GM18505 (cell line): Measurements from ENCODE around the gene TPGS1.

Experiments
- ATAC-seq: cut with Tn5 transposase; IDR thresholded peaks from one replicate; pipeline ENCODE4 v1.9.1; 2021; ENCODE audit not compliant: unreplicated experiment
- POLR2A ChIP-seq: IDR thresholded peaks from 4 replicates; pipeline ENCODE4 v1.6.1; 2011; ENCODE audit warnings: borderline replicate concordance; ENCODE audit not compliant: insufficient read depth, insufficient read length; ENCODE audit errors: extremely low read depth

Gene TPGS1

DNA sequence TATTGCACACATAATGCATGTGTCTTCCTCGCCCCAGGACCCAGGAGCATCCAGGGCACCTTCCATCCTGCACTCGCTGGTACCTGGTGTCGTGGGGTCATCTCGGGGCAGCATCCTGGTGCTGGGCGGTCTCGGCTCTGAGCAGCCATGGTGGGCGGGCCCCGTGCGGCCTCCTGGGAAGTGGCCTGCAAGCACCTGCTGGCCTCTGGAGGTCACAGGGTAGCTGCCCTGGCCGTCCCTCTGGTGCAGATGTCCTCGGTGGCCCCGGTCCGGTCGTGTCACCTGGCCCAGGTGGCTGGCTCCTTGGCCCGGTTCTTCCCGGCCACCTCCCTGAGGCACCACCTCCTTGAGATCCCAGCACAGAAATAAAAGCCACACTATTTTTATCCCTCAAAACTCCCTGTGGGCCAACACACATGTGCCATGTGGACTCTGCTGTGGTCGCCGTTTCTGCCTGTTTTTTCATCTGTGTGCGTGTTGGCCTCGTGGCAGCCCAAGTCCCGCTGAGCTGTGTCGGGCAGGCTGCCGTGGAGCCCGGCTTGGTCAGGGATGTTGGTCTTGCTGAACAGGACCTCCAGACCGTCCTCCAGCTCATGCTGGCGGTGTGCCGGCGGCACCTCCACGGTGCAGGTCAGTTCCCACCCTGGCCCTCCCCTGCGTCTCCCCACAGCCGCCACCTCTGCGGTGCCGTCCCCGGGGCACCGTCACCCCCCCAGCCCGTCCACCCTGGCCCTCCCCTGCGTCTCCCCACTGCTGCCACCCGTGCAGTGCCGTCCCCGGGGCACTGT is 31.5 kb downstream of the TPGS1 start:
- no peak for TF ChIP-seq POLR2A
- ATAC-seq, result no peak

DNA sequence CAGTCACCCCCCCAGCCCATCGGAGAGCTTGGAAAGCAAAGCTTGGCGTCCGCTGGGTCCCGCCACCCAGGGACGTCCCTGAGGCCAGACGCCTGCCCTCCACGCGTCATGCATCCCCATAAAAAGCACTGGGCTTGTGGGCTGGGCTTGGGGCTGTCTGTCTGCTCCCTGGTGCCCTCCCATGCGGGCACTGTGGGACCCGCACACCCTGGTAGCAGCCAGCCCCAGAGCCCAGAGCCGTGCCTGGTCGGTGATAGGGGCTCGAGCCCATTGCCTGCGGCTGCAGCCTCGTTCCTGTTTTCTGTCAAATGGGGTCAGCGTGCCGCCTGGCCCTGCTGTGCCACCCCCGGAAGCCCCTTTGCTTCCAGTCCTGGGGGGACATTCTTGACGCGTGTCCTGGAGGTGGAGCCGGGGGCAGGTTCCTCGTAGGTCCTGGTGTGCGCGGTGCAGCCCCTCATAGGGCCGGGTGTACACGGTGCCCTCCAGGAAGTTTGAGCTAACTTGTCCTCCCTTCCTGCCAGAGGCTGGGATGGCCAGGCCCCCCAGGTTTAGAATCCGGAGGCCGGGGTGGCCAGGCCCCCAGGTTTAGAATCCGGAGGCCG is 32.2 kb downstream of the TPGS1 start:
- TF ChIP-seq POLR2A, result no peak
- ATAC-seq, result no peak

DNA sequence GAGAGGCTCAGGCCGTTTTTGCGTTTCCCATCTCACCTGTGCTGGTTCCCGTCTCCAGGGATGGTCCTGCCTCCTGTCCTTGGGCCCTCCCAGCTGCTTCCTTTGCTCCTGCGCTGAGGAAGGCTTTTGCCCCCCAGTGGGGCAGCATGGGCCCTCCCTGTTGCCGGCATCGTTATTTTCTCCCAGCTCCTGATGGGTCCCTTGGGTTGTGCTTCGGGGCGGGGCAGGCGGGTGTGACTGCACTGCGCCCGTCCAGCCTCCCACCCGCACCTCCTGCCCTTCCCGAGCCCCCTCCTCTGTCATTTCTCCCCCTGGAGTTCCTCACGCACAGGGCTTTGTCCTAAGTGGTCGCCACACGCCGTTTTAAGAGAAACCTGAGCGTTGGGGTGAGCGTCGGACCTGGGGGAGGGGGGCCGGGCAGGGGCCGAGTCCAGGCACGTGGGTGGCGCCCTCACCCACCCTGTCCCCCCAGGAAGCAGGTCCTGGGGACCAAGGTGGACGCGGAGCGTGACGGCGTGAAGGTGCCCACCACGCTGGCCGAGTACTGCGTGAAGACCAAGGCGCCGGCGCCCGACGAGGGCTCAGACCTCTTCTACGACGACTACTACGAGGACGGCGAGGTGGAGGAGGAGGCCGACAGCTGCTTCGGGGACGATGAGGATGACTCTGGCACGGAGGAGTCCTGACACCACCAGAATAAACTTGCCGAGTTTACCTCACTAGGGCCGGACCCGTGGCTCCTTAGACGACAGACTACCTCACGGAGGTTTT is 33.8 kb downstream of the TPGS1 start:
- ATAC-seq, result no peak
- no peak for TF ChIP-seq POLR2A

DNA sequence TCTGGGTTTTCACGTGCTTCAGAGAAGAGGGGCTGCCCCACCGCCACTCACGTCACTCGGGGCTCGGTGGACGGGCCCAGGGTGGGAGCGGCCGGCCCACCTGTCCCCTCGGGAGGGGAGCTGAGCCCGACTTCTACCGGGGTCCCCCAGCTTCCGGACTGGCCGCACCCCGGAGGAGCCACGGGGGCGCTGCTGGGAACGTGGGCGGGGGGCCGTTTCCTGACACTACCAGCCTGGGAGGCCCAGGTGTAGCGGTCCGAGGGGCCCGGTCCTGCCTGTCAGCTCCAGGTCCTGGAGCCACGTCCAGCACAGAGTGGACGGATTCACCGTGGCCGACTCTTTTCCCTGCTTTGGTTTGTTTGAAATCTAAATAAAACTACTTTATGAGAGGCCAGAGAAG is 34.4 kb downstream of the TPGS1 start:
- no peak for ATAC-seq
- no peak for TF ChIP-seq POLR2A

DNA sequence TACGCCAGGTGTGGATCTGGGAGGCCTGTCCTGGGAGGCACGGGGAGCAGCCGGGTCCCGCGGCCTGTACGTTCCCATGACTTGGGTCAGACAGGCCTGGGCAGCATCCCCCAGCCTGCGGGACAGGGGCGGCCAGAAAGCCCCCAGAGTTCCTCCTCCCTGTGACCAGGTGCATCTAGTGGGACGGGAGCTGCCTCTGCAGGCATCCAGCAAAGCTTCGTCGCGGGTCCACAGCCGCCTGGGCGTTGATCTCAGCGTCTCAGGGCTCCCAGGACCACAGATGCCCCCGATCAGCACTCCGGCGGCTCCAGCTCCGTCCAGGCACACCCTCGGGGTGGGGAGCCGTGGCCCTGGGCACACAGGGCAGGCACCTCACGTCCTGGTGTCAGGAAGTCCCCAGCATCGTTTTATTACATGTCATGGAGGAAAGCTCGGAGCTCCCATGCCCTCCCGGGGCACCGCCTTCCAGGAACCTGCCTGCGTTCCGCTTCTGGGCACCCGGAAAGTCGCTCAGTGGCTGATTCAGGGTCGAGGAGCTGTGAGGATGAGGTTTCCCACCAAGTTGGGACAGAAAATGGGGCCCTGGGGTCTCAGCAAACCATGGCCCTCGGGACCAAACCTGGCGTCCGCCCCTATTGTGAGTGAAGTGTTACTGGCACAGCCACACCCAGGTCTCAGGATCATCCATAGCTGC is 35.0 kb downstream of the TPGS1 start:
- no peak for ATAC-seq
- no peak for TF ChIP-seq POLR2A

DNA sequence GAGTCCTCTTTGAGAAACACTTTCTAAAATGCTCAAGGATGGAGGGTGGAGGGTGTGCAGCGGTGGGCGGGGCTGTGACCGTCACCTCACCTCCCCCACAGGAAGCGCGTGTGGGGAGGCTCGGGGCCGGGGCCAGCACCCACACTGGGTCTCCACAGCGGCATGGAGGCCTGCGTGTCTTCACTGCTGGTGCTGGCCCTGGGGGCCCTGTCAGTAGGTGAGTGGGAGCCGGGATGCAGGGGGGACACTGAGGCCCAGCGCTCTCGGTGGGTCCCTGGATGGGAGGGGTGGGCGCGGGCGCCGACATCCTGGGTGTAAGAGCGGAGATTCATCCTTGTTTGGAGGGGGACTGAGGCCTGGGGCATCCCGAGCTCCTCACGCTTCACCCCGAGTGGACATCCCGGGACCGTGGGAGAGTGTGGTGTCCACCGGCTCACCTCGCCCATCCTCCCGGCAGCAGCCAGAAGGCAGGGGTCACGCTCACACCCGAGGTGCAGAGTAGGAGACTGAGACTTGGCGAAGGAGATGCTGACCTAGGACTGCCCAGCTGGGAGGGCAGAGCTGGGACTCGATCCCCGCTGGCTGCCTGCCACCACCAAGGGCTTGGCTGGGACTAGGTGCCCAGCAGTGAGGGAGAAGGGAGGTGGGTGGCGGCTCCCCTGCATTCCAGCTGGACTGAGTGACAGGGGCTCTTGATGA is 36.8 kb downstream of the TPGS1 start, which contains the start of gene GZMM:
GZMM (plus strand) TSS at position 144 of the 699 bp plus-strand sequence; CDS start at position 163, 19 bp downstream.
- no peak for TF ChIP-seq POLR2A
- ATAC-seq, result no peak

DNA sequence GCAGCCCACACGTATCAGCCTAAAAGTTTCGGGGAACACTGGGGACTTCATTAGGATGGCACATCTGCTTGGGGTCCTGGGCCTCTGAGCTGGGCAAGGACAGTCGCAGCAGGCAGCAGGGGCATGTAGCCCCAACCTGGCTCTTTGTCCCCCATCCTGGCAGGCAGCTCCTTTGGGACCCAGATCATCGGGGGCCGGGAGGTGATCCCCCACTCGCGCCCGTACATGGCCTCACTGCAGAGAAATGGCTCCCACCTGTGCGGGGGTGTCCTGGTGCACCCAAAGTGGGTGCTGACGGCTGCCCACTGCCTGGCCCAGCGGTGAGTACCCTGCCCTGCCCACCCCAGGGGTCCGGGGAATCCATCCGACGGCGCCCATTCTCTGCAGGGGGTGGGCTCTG is 39.8 kb downstream of the TPGS1 start:
- no peak for ATAC-seq
- no peak for TF ChIP-seq POLR2A

GRCh38 chr19:547836-548720 is 40.8 kb downstream of the TPGS1 start:
- TF ChIP-seq POLR2A, result no peak
- ATAC-seq, result no peak

DNA sequence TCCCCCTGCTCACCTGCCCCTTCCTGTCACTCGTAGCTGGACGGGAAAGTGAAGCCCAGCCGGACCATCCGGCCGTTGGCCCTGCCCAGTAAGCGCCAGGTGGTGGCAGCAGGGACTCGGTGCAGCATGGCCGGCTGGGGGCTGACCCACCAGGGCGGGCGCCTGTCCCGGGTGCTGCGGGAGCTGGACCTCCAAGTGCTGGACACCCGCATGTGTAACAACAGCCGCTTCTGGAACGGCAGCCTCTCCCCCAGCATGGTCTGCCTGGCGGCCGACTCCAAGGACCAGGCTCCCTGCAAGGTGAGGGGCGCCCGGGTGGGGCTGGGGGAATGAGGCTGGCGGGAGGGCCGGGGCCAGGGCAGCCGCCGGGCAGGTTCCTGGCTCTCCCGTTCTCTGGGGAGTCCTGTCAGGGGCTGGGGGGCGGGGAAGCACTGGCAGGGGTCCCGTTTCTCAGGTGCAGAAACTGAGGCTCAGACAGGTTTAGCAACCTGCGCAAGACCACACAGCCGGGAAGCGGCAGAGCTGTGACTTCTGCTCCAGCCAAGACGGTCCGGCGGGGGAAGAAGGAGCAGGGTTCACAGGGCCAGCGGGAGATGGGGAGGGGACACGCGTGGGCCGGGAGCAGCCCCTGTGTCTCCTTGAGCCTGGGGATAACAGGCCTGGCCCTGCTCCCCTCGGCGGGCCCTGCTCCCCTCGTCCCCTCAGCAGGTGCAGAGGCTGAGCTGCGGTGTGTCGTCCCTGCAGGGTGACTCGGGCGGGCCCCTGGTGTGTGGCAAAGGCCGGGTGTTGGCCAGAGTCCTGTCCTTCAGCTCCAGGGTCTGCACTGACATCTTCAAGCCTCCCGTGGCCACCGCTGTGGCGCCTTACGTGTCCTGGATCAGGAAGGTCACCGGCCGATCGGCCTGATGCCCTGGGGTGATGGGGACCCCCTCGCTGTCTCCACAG is 41.9 kb downstream of the TPGS1 start:
- ATAC-seq, result no peak
- no peak for TF ChIP-seq POLR2A

GRCh38 chr19:554817-555216 is 47.5 kb downstream of the TPGS1 start:
- ATAC-seq, result no peak
- TF ChIP-seq POLR2A, result no peak

- TF ChIP-seq POLR2A, result no peak
- no peak for ATAC-seq
Observed at GRCh38 chr19:555474-555808, 48.1 kb downstream of the TPGS1 start.
